ENCODE data around the gene IER5L.
"Not testable (repeated sequence)": the region's sequence is repeated elsewhere in the genome, so short reads cannot be mapped to it uniquely, and the experiment has no call there.

Gene IER5L

DNA sequence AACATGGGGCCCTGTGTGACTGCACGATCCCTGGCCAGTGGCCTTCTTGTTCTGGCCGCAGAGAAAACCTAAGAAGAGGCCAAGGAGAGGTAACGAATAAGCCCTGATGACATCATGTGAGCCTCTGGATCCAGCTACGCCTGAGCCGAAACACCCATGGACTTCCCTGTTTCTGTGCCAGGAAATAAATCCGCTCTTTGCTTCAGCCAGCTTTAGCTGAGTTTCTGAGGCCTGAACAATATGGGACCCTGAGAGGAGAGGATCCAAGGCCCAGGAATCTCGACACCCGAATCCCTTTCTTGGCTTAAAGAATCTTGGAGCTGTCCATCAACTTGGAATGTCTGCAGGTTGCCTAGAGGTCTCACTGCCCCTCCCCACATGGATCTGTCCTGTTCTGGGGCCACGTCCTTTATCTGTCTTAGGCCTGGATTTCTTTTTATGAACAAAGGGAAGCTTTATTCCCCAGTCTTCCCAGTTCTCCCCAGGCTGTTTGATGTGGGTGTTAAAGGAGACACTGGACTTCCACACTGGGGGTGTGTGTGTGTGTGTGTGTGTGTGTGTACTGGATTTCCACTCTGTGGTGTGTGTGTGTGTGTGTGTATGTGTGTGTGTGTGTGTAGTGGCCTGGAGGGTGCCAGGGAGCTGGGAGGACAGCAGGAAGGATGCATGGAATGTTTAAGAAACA, 13.7 kb downstream of the IER5L start:
- no peak overlapping the region for H3K4me3 ChIP-seq (ENCODE audit: low read depth, low read length)
- in situ Hi-C loops (cut with HindIII; ENCODE audit: low sequenced_read_pairs) = no loop called here
- no peak for DNase-seq (ENCODE audit: low read depth, low spot score)
- TF ChIP-seq, protein P1, sequence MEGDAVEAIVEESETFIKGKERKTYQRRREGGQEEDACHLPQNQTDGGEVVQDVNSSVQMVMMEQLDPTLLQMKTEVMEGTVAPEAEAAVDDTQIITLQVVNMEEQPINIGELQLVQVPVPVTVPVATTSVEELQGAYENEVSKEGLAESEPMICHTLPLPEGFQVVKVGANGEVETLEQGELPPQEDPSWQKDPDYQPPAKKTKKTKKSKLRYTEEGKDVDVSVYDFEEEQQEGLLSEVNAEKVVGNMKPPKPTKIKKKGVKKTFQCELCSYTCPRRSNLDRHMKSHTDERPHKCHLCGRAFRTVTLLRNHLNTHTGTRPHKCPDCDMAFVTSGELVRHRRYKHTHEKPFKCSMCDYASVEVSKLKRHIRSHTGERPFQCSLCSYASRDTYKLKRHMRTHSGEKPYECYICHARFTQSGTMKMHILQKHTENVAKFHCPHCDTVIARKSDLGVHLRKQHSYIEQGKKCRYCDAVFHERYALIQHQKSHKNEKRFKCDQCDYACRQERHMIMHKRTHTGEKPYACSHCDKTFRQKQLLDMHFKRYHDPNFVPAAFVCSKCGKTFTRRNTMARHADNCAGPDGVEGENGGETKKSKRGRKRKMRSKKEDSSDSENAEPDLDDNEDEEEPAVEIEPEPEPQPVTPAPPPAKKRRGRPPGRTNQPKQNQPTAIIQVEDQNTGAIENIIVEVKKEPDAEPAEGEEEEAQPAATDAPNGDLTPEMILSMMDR (IDR thresholded peaks at IDR 0.05; ENCODE audit: low read depth, low read length) = no peak

DNA sequence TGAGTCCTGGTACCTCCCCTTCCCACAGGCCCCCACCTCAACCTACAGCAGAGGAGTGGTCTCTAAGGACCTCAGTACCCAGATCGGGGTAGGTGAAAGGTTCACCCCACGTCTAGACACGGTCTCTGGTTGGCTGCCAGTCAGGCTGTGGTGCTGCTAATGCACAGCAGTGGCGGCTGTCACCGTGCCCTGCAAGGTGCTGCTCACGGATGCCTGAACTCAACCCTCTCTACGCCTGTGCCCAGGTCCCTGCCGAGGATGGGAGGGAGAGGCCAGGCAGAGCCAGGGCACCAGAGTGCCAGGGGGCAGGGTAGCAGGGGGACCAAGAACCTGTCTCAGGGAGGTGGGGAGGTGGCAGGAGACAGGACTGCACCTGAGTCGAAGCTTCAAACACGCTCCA, 14.3 kb downstream of the IER5L start:
- in situ Hi-C loops (cut with HindIII; ENCODE audit: low sequenced_read_pairs) = no loop called here
- no peak overlapping the region for H3K4me3 ChIP-seq (ENCODE audit: low read depth, low read length)
- DNase-seq (ENCODE audit: low read depth, low spot score) = no peak
- TF ChIP-seq, protein P1 (IDR thresholded peaks at IDR 0.05; ENCODE audit: low read depth, low read length) = no peak

DNA sequence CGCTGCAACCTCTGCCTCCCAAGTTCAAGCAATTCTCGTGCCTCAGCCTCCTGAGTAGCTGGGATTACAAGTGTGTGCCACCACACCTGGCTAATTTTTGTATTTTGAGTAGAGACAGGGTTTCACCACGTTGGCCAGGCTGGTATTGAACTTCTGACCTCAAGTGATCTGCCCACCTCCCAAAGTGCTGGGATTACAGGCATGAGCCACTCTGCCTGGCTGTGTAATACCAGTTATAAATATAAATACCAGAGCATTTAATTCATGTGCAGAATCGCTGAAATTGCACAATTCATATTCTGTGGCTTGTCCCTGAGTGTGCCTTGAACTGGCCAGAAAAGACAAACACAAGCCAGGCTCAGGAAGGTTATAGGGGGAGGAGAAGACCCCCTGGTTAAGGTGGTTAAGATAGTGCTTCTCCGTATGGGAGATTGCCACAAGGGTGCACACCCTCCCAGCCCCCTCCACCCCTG, 14.8 kb downstream of the IER5L start:
- DNase-seq (ENCODE audit: low read depth, low spot score); in situ Hi-C loops (cut with HindIII; ENCODE audit: low sequenced_read_pairs); H3K4me3 ChIP-seq (ENCODE audit: low read depth, low read length): not testable (repeated sequence)

GRCh38 chr9:129162497-129163197, 15.4 kb downstream of the IER5L start:
- no peak for DNase-seq (ENCODE audit: low read depth, low spot score)
- H3K4me3 ChIP-seq (ENCODE audit: low read depth, low read length) = no peak overlapping the region
- in situ Hi-C loops (cut with HindIII; ENCODE audit: low sequenced_read_pairs) = no loop called here
- TF ChIP-seq, protein P1 (IDR thresholded peaks at IDR 0.05; ENCODE audit: low read depth, low read length) = no peak

DNA sequence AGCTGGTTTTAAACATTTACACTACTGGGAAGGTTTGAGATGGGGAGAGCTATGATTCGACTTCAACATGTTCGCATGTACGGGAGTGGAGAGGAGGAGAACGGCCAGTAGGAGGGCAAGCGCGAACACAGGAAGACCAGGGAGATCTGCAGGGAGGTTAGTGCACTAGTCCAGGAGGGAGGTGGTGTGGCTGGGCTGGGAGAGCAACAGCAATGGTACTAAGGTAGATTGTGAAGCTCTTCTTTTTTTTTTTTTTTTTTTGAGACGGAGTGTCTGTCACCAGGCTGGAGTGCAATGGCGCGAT, 16.6 kb downstream of the IER5L start:
- no peak for DNase-seq (ENCODE audit: low read depth, low spot score)
- in situ Hi-C loops (cut with HindIII; ENCODE audit: low sequenced_read_pairs) = no loop called here
- TF ChIP-seq, protein P1 (IDR thresholded peaks at IDR 0.05; ENCODE audit: low read depth, low read length) = no peak
- H3K4me3 ChIP-seq (ENCODE audit: low read depth, low read length) = no peak overlapping the region

- in situ Hi-C loops (cut with HindIII; ENCODE audit: low sequenced_read_pairs) = no loop called here
Observed at GRCh38 chr9:129160712-129161533, 17.1 kb downstream of the IER5L start.

More at GRCh38 chr9:129160712-129161533, 17.1 kb downstream of the IER5L start:
- DNase-seq (ENCODE audit: low read depth, low spot score) = peak; percentile 40
- TF ChIP-seq, protein P1 (IDR thresholded peaks at IDR 0.05; ENCODE audit: low read depth, low read length) = no peak
- H3K4me3 ChIP-seq (ENCODE audit: low read depth, low read length) = no peak overlapping the region

Measured in astrocyte of the spinal cord (primary cell).